ENCODE measurements around the gene PHF19.
A peak's percentile ranks its signal among the peaks of the same experiment; 100 is the strongest.

The PHF19 gene

DNA sequence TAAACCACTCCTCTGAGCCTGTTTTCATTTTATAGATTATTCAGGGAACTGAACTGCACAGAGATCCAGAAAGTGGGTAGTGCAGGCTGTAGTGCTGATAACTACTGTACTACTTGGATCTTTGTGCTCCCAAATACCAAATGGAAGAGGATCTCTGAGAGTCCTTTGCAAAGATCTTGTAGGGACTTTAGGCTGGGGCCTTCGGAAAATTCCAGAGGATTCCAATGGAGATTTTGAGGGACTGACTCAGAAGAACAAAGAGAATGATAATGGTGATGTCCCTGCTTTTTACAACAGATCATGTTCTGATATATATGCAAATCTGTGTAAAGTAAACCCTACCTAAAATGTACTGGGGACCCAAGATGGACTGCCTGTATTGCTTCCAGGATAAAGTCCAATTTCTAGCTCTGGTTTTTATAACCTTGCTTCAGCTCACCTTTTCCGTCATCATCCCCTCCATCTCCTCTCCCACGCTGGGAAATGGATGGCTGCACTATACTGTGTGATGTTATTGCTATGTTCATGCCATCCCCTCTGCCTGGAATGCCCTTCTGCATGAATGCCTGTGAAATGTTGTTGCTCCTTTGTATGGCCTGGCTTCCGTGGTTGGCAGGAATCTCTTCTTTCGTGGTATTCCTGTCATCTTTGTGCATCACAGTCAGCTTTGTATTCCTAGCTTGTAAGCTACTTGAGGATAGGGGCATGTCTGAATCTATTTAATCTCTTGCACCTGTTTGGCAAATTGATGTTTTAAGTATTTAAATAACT is 24.6 kb downstream of the PHF19 start:
- DNase-seq, result no peak

DNA sequence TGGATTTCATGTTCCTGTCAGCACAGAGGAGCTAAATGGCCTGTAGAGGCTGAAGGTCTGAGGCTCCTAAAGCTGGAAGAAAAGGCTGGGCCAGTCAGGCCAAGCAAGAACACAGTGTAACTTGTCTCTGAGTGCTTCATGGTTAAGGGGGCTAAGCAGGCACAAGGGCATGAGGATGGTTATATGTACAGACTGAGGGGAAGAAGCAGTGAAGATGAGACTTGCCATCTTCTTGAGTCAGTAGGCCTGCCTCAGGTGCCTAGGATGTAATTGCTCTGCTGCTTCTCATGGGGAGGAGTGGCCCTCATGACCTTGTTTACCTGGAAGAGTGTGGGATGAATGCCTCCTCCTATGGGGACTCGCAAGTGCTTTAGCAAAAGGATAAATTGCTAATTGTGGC is 25.5 kb downstream of the PHF19 start:
- DNase-seq, result no peak

DNA sequence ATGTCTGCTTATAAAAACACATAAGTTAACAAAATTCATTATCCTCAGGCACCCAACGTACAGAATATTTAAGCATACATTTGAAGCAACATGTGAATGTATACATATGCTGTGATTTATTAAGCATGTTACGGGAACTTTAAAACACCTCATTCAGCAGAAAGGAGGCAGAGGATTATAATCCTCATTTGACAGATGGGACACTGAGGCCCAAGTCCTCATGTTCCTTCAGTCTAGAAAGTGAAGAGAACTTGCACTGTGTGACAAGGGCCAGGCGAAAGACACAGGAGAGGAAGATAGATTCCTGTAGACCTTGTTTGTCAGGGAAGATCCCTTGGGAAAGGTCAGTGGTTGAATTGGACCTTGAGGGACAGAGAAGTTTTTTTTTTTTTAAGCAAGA is 26.7 kb downstream of the PHF19 start:
- DNase-seq, result no peak

DNA sequence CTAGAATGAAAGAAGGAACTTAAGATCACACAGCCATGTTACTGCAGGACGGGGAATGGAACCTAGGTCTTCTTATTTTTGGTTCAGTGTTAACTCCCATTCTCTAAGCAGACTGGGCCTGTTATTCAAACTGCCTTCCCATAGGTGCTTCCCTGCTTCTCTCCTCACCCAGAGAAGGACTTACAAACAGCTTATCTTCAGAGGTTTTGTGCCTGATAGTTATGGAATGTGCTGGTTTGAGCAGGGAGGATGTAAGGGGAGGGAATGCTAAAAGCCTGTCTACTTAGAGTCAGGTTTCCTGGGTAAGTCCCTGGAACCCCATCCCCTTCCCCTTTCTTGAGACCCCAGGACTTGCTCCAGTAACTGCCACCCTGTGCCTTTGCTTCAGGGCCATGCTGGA is 30.1 kb downstream of the PHF19 start:
- no peak for DNase-seq

DNA sequence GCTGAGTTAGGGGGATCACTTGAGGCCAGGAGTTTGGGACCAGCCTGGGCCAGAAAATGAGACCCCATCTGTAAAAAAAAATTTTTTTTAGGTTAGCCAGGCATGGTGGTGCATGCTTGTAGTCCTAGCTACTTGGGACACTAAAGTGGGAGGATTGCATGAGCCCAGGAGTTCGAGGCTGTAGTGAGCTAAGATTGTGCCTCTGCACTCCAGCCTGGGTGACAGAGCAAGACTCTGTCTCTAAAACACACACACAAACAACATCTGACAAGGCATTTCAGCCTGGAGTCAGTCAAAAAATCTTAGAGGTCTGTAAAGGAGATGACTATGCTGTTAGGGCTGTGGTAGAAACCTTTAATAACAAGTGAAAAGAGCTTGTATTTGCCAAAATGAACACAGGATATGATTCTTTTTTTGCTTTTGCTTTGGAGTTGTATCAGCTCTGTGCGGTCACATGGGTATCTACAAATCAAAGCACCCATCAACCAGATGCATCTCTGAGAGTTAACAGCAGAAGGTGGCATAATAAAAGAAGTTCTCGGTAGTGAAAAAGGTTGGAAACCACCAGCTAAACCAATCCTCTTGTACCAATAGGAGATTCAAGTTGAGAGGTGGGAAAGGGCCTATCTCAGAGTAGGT is 30.6 kb downstream of the PHF19 start:
- DNase-seq, result peak; percentile 49

DNA sequence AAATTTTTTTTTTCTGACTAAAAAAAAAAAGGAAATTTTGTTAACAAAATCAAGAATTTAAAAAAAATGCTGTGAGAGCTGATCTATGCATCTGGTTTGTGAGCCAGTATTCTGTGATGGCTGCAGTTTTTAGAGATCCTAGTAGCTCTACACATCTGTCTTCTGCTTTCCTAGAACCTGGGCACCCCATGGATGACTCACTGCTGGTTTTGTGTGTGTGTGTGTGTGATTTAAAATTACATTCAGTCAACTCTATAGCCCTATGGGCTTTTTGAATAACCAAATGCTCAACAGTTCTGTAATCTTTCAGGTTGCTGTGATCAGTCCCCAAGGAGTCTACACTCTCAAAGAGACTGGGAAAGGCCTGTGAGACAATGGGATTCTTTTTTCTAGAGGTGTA is 31.7 kb downstream of the PHF19 start:
- DNase-seq, result peak; percentile 54

DNA sequence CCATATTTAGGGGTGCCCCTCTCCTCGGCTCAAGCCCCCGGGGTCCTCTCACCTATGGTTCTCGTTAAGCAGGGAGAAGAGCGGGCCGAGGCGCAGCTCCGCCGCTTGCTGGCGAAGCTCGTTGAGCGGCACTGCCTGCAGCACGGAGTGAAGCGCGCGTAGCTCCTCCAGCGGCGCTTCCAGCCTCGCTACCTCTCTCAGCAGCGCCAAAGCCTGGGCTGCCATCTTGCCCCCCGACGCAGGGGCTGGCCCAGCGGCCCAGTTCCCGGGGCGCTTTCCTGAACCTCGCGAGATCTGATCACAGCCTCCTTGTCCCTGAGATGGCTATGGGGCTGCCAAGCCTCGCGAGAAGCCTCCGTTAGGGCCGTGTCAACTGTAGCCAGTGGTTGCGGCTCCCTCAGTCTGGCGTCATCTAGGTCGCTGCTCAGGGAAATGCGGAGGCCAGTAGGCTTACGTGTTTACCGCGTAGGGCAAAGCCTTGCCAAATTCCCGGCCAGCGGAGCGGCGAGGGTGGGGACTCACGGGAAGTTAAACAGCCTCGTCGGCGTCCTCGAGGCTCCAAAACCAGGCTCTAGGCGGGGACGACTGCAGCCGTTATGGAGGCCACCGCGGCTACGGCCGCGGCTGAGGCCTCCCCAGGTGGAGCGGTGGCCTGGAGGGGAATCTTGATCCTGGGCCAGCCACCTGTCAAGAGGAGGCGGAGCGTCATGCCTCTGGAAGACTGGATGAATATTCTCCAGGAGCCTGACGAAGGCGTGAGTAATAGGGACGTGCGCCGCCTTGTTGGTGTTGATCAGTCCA is 34.1 kb downstream of the PHF19 start, which contains the start of gene PSMD5:
TSS of gene PSMD5 (minus strand) at position 238 of the 801 bp plus-strand sequence. CDS start at position 225, 13 bp downstream.
- DNase-seq, result peak; percentile 92

DNA sequence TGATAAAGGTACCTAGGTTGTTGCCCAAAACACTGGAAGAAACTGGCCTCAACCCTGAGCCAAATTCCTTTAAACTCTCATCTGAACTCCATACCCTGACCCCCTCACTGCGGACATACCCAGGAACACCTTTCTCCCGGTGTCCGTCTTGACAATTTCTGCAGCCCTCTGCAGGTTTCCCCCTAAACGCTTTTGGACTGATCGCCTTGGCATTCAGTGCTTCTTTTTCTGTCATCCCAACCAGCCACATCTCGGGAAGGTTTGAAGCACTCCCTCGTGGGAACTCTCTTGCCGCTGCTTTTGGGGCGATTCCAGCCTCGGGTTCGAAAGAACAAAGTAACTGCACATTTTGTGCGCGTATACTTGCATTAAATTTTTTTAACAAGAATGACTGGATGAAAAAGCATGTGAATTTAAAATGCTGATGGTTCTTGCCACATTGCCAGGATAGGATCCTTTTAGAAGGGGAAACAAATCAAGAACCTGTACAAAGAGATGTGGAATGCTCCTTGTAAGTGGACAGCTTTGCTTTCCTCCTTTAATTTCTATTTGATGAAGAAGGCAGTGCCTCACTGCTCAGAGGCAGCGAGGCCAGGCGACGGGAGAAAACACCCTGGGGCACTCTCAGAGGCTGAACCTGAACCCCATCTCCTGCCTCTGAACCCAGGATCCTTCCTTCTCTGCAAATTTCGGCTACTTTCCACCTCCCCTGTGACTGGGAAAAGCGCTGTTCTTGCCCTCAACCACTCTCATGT is 34.9 kb downstream of the PHF19 start:
- DNase-seq, result no peak

DNA sequence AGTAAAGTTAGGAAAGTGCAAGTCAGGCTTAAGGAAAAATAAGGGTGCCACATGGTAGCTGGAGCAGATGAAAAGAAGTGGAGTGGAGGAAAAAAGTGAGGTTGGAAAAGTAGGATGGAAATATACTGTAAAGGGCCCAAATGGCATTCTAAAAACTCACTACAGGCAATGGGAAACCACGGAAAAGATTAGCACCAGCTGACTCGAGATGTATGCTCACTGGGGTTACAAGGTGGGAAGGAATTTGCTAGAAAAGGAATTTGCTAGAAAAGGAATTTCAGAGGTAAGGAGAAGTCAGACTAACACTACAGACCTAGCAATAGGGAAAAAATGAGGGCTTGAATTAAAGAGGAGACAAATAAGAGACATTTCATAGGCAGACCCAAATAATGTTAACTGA is 37.8 kb downstream of the PHF19 start:
- no peak for DNase-seq

DNA sequence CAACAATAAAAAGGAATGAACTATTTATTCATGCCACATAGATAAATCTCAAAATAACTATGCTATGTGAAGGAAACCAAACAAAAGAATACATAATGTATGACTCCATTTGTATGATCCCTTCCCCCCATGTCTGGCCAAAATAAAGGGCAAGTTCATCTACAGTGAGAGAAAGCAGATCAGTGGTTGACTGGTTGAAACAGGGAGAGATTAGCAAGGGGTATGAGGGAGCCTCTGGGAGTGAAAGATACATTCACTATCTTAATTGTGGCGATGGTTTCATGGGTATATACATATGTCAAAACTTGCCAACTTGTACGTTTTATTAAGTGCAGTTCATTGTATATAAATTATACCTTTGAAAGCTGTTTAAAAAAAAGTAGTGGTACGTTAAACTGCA is 39.1 kb downstream of the PHF19 start:
- DNase-seq, result no peak

DNA sequence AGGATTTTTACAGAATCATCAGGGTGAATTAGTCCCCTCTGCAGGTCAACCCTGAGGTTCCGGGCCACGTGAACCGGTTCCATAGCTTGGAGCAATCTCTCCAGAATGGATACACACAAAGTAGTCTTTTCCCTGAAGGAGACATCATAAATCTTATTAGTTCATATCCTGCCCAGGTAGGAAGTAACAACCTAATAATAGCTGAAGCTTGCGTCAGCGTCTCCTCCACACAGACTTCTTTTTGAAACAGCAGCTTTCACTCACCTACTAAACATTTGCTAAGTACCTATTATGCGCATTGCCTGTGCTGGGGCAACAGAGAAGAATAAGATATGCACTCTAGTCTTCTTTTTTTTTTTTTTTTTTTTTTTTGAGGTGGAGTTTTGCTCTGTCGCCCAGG is 43.7 kb downstream of the PHF19 start:
- no peak for DNase-seq

DNA sequence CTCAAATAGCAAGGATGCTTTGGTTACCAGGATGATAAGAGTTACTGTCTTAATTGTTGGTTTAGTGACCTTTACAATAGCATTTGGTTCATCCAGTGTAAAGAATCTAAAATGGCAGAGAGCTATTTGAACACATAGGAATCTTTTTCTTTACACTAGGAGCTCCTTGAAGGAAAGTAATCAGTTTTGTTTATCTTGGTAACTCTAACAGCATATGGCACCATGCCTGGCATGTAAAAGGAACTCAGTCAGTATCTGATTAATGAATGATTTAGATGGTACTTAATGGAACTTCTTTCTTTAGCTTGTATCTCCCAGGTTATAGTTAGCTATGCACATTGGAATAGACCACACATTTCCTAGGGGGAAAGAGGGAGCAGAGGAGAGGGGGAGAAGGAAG is 44.2 kb downstream of the PHF19 start:
- DNase-seq, result no peak

DNA sequence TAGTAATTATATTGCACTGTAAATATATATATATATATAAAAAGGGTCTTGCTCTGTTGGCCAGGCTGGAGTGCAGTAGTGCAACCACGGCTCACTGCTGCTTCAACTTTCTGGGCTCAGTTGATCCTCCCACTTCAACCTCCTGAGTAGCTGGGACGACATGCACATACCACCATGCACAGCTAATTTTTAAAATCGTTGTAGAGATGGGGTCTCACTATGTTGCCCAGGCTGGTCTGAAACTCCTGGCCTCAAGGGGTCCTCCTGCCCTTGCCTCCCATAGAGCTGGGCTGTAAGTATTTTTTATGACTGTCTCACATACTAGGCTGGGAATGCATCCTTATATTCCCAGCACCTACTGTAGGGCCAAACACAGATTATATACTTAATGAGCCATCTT is 46.1 kb downstream of the PHF19 start:
- DNase-seq, result no peak

DNA sequence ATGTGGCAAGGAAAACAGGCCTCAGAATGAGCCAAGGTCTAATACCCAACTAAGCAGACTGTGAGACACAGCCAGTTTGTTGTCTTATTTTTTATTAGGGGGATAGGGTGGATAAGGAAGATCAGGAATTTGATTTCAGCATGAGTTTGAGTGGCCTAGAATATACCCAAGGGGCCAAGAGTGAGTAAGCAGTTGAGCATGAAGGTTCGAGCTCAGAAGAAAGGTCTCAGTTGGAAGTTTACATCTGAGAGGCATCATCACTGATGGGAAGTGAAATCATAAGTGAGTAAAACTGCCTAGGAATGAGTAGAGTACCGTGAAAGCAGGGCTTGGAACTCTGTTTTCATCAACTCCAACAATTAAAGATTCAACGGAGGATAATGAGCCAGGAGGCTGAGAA is 46.8 kb downstream of the PHF19 start:
- no peak for DNase-seq

DNA sequence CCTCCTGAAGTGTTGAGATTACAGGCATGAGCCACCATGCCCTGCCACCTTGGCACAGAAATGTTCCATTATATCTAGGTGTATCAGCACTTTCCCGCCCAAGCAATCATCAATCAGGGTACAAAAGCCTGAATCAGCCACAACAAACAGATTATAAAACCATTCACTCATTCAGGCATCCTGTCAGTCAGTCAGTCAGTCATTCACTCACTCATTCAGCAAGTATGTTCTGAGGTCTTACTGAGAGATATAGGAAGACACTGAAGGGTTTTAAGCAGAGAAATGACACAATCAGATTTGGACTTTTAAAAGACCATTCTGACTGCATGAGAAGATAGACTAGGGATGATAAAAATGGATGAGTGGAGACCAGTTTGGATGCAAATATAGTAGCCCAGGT is 47.3 kb downstream of the PHF19 start:
- no peak for DNase-seq

DNA sequence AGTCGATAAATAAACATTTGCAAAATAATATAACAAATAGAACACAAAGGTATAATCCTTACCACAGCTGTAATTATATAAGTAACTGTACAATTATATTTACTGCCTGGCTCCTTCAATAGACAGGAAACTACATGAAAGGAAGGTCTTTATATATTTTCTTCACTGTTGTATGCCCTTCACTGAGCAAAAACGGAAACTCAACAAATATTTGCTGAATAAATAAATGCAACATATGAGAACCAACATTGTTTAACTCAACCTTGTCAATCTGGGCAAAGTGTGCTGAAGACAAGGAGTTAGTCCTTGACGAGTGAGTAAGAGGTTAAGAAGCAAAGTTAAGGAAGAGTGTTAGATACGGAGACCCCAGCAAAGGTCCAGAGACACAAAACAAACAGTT is 56.9 kb downstream of the PHF19 start:
- DNase-seq, result no peak

DNA sequence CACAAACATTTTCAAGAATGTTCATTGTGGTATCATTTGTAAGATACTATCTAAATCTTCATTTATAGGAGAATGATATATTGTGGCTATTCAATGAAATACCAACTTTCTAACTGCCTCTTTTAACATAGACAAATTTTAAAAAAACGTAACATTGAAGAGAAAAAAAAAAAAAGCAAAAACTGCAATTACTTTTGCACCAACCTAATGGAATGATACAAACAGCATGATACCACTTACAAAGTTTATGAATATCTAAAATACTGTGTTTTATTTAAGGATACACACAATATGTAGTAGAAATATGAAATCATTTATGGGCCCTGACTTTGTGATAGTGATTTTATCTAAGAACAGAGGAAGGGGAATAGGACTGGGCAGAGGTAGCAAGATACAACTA is 58.4 kb downstream of the PHF19 start:
- no peak for DNase-seq

DNA sequence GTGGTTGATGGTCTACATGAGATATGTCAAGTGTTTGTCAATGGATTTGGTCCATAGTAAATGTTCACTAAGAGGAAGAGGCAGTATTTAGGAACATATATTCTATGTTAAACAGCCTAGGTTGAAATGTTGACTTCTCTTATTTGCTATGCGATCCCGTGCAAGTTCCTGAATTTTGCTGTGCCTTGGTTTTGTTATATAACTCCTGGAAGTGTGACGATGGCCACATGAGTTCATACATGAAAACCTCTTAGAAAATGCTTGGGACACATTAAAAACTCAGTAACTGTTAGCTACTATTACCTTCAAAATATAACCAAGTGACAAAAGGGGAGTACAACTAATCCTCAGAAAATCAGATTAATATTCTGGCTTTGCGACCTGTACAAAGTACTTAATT is 61.9 kb downstream of the PHF19 start:
- no peak for DNase-seq

DNA sequence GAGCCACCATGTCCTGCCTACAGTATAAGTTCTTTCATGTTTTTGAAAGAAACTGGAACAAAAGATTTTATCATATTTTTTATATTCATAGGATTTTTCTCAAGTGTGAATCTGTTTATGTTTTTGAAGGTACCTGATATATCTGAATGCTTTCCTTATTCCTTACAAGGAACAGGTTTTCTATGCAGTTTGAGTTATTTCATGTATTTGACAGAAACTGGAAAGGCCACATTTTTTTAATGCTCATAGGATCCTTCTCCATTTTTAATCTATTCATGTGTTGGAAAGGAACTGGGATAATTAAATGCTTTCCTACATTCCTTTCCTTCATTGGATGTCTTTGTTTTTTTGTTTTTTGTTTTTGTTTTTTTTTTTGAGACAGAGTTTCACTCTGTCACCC is 68.1 kb downstream of the PHF19 start:
- DNase-seq, result no peak

DNA sequence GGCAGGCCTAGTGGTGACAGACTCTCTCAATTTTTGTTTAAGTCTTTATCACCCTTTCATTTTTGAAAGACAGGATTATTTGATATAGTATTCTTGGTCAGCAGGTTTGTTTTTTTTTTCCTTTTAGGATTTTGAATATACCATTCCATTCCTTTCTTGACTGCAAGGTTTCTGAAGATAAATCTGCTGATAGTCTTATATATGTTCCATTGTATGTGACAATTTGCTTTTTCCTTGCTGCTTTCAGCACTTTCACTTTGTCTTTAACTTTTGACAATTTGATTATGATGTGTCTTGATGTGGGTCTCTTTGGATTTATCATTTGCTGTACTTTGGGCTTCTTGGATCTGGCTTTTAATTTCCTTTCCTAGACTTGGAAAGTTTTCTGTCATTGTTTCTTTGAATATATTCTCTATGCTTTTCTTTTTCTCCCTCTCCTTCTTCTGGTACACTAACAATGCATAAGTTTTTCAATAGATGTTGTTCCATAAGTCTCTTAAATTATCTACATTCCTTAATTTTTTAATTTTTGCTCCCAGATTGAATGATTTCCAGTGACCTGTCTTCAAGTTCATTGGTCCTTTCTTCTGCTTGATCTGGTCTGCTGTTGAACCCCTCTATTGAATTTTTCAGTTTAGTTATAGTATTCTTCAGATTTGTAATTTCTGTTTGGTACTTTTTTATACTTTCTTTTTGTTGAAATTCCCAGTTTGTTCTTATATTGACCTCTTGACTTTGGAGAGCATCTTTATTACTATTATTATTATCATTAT is 69.2 kb downstream of the PHF19 start:
- DNase-seq, result no peak

All from CD4-positive, alpha-beta T cell treated with Interleukin-6 for 4 hours (primary cell).